K562 (cell line): ENCODE data around the gene PLCE1. TPM values are rescaled to one million over a fixed set of nuclear protein-coding genes. Genes with fewer than 3 reads are reported as not detected.
A peak's percentile ranks its signal among the peaks of the same experiment; 100 is the strongest.

Experiments
- ATAC-seq: fragments of 200-7000 bp; cut with Tn5 transposase; 3 replicates; pipeline ENCODE4 v1.9.1; 2020; ENCODE audit warnings: moderate library complexity
- BruUV-seq: library from RNA; stranded (reverse); fragments of 400-500 nt; replicated peaks from 2 replicates; lab custom pipeline; 2021; lab: Mats Ljungman, UMichigan
- CTCF ChIA-PET: fragments of 300-600 bp; formaldehyde crosslinking; extraction: SDS; loops from one replicate; lab custom pipeline; 2021; ENCODE audit warnings: low intra/inter-chr PET ratio; lab: Yijun Ruan, JAX
- POLR2A ChIA-PET: fragments of 300-600, 350-650 bp; sonication (Branson Sonifier 250); formaldehyde crosslinking; extraction: SDS; loops from one replicate; lab custom pipeline; 2021; ENCODE audit warnings: antibody characterized with exemption, inconsistent platforms; lab: Yijun Ruan, JAX
- DNase-seq, 4 experiments: peaks; one replicate each; pipeline versions ENCODE4 v3.0.0 to v3.0.0-alpha.2; 2011 to 2018; ENCODE audit warnings: low spot score in 3 of 4, mixed read lengths in 3 of 4; ENCODE audit errors: extremely low read depth in 1 of 4
- FAIRE-seq: peaks from 2 replicates; lab custom pipeline; 2011; peaks lifted over from hg19 to GRCh38; lab: Jason Lieb, UNC
- H2AFZ ChIP-seq: 2 replicates; pipeline ENCODE4 v1.6.0; 2011; ENCODE audit warnings: low read depth, low read length, control low read depth, inconsistent platforms
- H3K27ac ChIP-seq: fragments of 200-600 bp; 3 replicates; pipeline ENCODE4 v1.8.0; 2011; ENCODE audit warnings: low read depth, mild to moderate bottlenecking, control low read depth, inconsistent platforms, low read length, moderate library complexity, mixed read lengths; ENCODE audit errors: extremely low read depth
- H3K27me3 ChIP-seq, 2 experiments: fragments of 300-600 bp in 1 of 2; 2 replicates in 1 of 2; 3 replicates in 1 of 2; pipeline versions ENCODE4 v1.6.0 to v1.8.0; 2011; ENCODE audit warnings: inconsistent platforms in 2 of 2, low read length in 2 of 2, mild to moderate bottlenecking in 1 of 2, mixed read lengths in 1 of 2, moderate library complexity in 1 of 2; ENCODE audit not compliant: control insufficient read depth in 2 of 2, insufficient read depth in 2 of 2
- H3K36me3 ChIP-seq: fragments of 300-600 bp; 3 replicates; pipeline ENCODE4 v1.8.0; 2011; ENCODE audit warnings: mild to moderate bottlenecking, low read length, inconsistent platforms; ENCODE audit not compliant: control insufficient read depth, insufficient read depth
- H3K4me1 ChIP-seq, 2 experiments: fragments of 200-600 bp in 1 of 2; replicated peaks in 1 of 2; 2 replicates in 1 of 2; 3 replicates in 1 of 2; pipeline versions ENCODE4 v1.5.1 to v1.8.0; 2011; ENCODE audit warnings: inconsistent platforms in 2 of 2, low read length in 2 of 2, mild to moderate bottlenecking in 1 of 2, mixed read lengths in 1 of 2, moderate library complexity in 1 of 2; ENCODE audit not compliant: control insufficient read depth in 2 of 2, insufficient read depth in 2 of 2
- H3K4me2 ChIP-seq: 2 replicates; pipeline ENCODE4 v1.6.1; 2011; ENCODE audit warnings: low read length, control low read depth, inconsistent platforms, mixed read lengths; ENCODE audit not compliant: insufficient read depth
- H3K4me3 ChIP-seq: fragments of 200-600 bp; sonication (generic), shearing (Covaris generic); 2 replicates; pipeline ENCODE4 v1.5.1; 2016; ENCODE audit warnings: control low read depth, inconsistent platforms
- H3K79me2 ChIP-seq: fragments of 200-600 bp; 3 replicates; pipeline ENCODE4 v1.8.0; 2011; ENCODE audit warnings: low read length, inconsistent platforms; ENCODE audit not compliant: control insufficient read depth, insufficient read depth
- H3K9ac ChIP-seq, 2 experiments: 2 replicates each; pipeline versions ENCODE4 v1.6.0 to v1.6.1; 2011; ENCODE audit warnings: low read depth in 2 of 2, low read length in 2 of 2, control low read depth in 1 of 2, inconsistent platforms in 1 of 2, mild to moderate bottlenecking in 1 of 2, mixed read lengths in 1 of 2; ENCODE audit not compliant: insufficient read depth in 1 of 2
- H3K9me1 ChIP-seq: one replicate; pipeline ENCODE4 v1.6.0; 2011; ENCODE audit warnings: inconsistent platforms, mild to moderate bottlenecking, low read length, moderate library complexity; ENCODE audit not compliant: control insufficient read depth, insufficient read depth
- H3K9me3 ChIP-seq: replicated peaks from 2 replicates; pipeline ENCODE4 v1.5.1; 2011; ENCODE audit warnings: low read depth, low read length, inconsistent platforms; ENCODE audit not compliant: control insufficient read depth, insufficient read depth
- H4K20me1 ChIP-seq: replicated peaks from 2 replicates; pipeline ENCODE4 v1.6.1; 2011; ENCODE audit warnings: low read length, inconsistent platforms, mixed read lengths; ENCODE audit not compliant: control insufficient read depth, insufficient read depth
- CAMTA2 ChIP-seq: fragments of 250-450 bp; sonication (Bioruptor Pico); conservative IDR thresholded peaks from 2 replicates; pipeline ENCODE4 v1.5.1; 2022
- CBX8 ChIP-seq: fragments of 200-600 bp; sonication (generic); IDR thresholded peaks from 2 replicates; pipeline ENCODE4 v1.6.1; 2012; ENCODE audit warnings: borderline replicate concordance, mixed run types, low read depth, mild to moderate bottlenecking, moderate library complexity, mixed read lengths, low read length, control low read depth, inconsistent platforms; ENCODE audit not compliant: poor library complexity, severe bottlenecking; ENCODE audit errors: extremely low read depth
- FOXJ2 ChIP-seq: fragments of 200-800 bp; sonication (Bioruptor generic); IDR thresholded peaks from 2 replicates; pipeline ENCODE4 v1.6.1; 2016; ENCODE audit warnings: missing genetic modification characterization, missing compliant biosample characterization
- FOXP4 ChIP-seq: sonication (generic); formaldehyde crosslinking; IDR thresholded peaks from 2 replicates; pipeline ENCODE4 v1.8.0; 2022; ENCODE audit warnings: mild to moderate bottlenecking, missing genetic modification reagents, borderline replicate concordance
- LARP7 ChIP-seq: fragments of 450-650 bp; IDR thresholded peaks from 2 replicates; pipeline ENCODE4 v1.6.1; 2016
- LCOR ChIP-seq: sonication (generic); formaldehyde crosslinking; IDR thresholded peaks from 2 replicates; pipeline ENCODE4 v1.8.0; 2022; ENCODE audit warnings: mild to moderate bottlenecking, missing genetic modification reagents
- NFIX ChIP-seq: fragments of 250-450 bp; sonication (Bioruptor Pico); IDR thresholded peaks from 2 replicates; pipeline ENCODE4 v1.4.0; 2020; ENCODE audit warnings: low read depth, mild to moderate bottlenecking, moderate library complexity
- NRF1 ChIP-seq, 2 experiments: fragments of 450-650 bp; IDR thresholded peaks in 1 of 2; conservative IDR thresholded peaks in 1 of 2; 2 replicates each; pipeline ENCODE4 v1.6.1; 2014; ENCODE audit warnings: mild to moderate bottlenecking in 2 of 2
- PTBP1 ChIP-seq: fragments of 200-400 bp; formaldehyde crosslinking; IDR thresholded peaks from 2 replicates; pipeline ENCODE4 v1.6.1; 2017; ENCODE audit warnings: low read depth, low read length
- TRIM28 ChIP-seq: fragments of 450-650 bp; IDR thresholded peaks from 2 replicates; pipeline ENCODE4 v1.6.1; 2017
- ZBTB11 ChIP-seq, 3 experiments: fragments of 200-800 bp in 1 of 3; fragments of 250-450 bp in 1 of 3; fragments of 450-650 bp in 1 of 3; sonication (Bioruptor Pico) in 1 of 3; sonication (Bioruptor generic) in 1 of 3; formaldehyde crosslinking in 1 of 3; IDR thresholded peaks; 2 replicates each; pipeline versions ENCODE4 v1.6.1 to v1.8.0; 2016 to 2022; ENCODE audit warnings: mild to moderate bottlenecking in 2 of 3, missing genetic modification characterization in 2 of 3, missing compliant biosample characterization in 1 of 3, moderate library complexity in 1 of 3
- WGBS: fragments of 100-300 bp; shearing (Covaris generic); methylation state at CpG from one replicate; pipeline ENCODE4 v1.1.6; 2016; ENCODE audit warnings: low coverage, mixed read lengths; ENCODE audit not compliant: insufficient coverage; ENCODE audit errors: missing lambda C conversion rate; 5-methylcytosine and 5-hydroxymethylcytosine counted together
- in situ Hi-C: fragments of 300-500 bp; cut with MboI; formaldehyde crosslinking; loops from 4 replicates; pipeline ENCODE4 v1.15.0; 2018; ENCODE audit warnings: inconsistent platforms, mixed read lengths
- intact Hi-C: fragments of 100-400 bp; cut with micrococcal nuclease; formaldehyde crosslinking; loops from 2 replicates; pipeline ENCODE4 v1.14.2; 2022
- polyA plus RNA-seq, 8 experiments: library from polyadenylated mRNA; depleted of rRNA in 4 of 8; stranded (reverse) in 5 of 8; unstranded in 3 of 8; fragments of >200 nt; fragmentation: Nextera tagmentation in 2 of 8; fragmentation: Illumina TruSeq in 1 of 8; extraction: Ambion mirVana in 2 of 8; extraction: Trizol in 1 of 8; gene quantifications; 2 replicates each; pipeline versions ENCODE4 v1.2.1 to v1.2.3, GENCODE V29; 2011 to 2014; ENCODE audit warnings: inconsistent platforms in 1 of 8, missing spikeins in 1 of 8
- total RNA-seq, 7 experiments: library from RNA; depleted of rRNA in 6 of 7; stranded (reverse); fragments of >200 nt in 6 of 7; fragmentation: Illumina TruSeq in 2 of 7; extraction: Trizol in 2 of 7; gene quantifications; 2 replicates each; pipeline versions ENCODE4 v1.2.1 to v1.2.3, GENCODE V29; 2011 to 2021; ENCODE audit warnings: low replicate concordance in 1 of 7

PLCE1 gene
- total and polyA plus RNA-seq, 9 of the 15 experiments (the other 6 are each of a cell fraction or from before 2014, with no cell fraction given): under 0.01 to 0.52 (median 0.13) TPM; not detected in 5

- no peaks in the 10 kb centered on the region for H3K4me1 ChIP-seq
- H3K27me3 ChIP-seq: 0 out of 5 replicates have a peak, but pooled peaks cover 0 to 3% of the 10 kb centered on the region in 2 experiments
- in situ Hi-C loops: no loop called here
- ATAC-seq (no peak), FAIRE-seq (no peak)
- no peaks in the 10 kb centered on the region for H3K9me3 ChIP-seq
- H3K27ac ChIP-seq: no peak overlapping the region
- no peaks in the 10 kb centered on the region for H4K20me1 ChIP-seq
- H3K4me2 ChIP-seq: no peak overlapping the region
- no peak overlapping the region for H3K4me3 ChIP-seq
- H3K9me1 ChIP-seq: no peaks in the 10 kb centered on the region
- no peak overlapping the region for H2AFZ ChIP-seq
- POLR2A ChIA-PET: no interaction called here
- BruUV-seq: no TSS peak
- intact Hi-C loops: no loop called here
- no peak overlapping the region for H3K9ac ChIP-seq
- TF ChIP-seq TRIM28 (no peak), FOXJ2 (tag) (no peak), CBX8 (no peak)
- TF ChIP-seq, all 486 proteins: peak for 0
- CTCF ChIA-PET: no interaction called here
- Histone ChIP-seq H3K36me3 (no peaks in the 10 kb centered on the region), H3K79me2 (no peaks in the 10 kb centered on the region)
- 9% methylated on average over 4 of the region's 4 CpGs for WGBS
- peak in 1 of 4 experiments; percentile 4 for DNase-seq
Measured at GRCh38 chr10:94038024-94038423, 44.3 kb downstream of the PLCE1 start.

GRCh38 chr10:94041206-94041605 lies 47.5 kb downstream of the PLCE1 start:
- FAIRE-seq (no peak), ATAC-seq (no peak), DNase-seq (no peak)
- in situ Hi-C loops: no loop called here
- ChIA-PET CTCF (no interaction called here), POLR2A (no interaction called here)
- Histone ChIP-seq H3K4me3 (no peak overlapping the region), H3K27ac (no peak overlapping the region), H3K9ac (no peak overlapping the region), H2AFZ (no peak overlapping the region), H3K27me3 (0 out of 5 replicates have a peak, but pooled peaks cover 0 to 3% of the 10 kb centered on the region in 2 experiments), H3K9me1 (no peaks in the 10 kb centered on the region), H3K79me2 (no peaks in the 10 kb centered on the region), H3K9me3 (no peaks in the 10 kb centered on the region), H4K20me1 (no peaks in the 10 kb centered on the region), H3K36me3 (no peaks in the 10 kb centered on the region), H3K4me1 (no peaks in the 10 kb centered on the region), H3K4me2 (no peak overlapping the region)
- no TSS peak for BruUV-seq
- intact Hi-C loops: no loop called here
- WGBS: 0% methylated on average over 4 of the region's 4 CpGs
- TF ChIP-seq FOXP4 (CRISPR knock-in tag) (no peak), LARP7 (no peak), PTBP1 (no peak), CAMTA2 (CRISPR knock-in tag) (no peak), NFIX (CRISPR knock-in tag) (no peak), NRF1 (conservative IDR thresholded peaks at IDR 0.05 in 1 of 2, IDR thresholded peaks at IDR 0.05 in 1 of 2) (no peak), LCOR (CRISPR knock-in tag) (no peak), ZBTB11 (CRISPR knock-in tag; IDR thresholded peaks at IDR 0.05) (no peak)
